Adrenal gland (tissue), 12 donors: ENCODE measurements around the gene CRYBG1. TPM values are rescaled to one million over a fixed set of nuclear protein-coding genes. Genes with fewer than 3 reads are reported as not detected.

Experiments used
- DNase-seq, 7 donors: peaks; one replicate each; pipeline ENCODE4 v3.0.0-alpha.2; 2019 to 2020
- H3K27ac ChIP-seq, 5 donors: fragments of 200-600 bp; sonication (generic) in 4 of 5; 1 replicate in 3 of 5; 2 replicates in 2 of 5; pipeline versions ENCODE4 v1.5.1 to v1.8.0; 2016 to 2020; ENCODE audit warnings: mild to moderate bottlenecking in 1 of 5
- H3K27me3 ChIP-seq: fragments of 200-600 bp; 2 replicates; pipeline ENCODE4 v1.8.0; 2021
- H3K36me3 ChIP-seq, 2 donors: fragments of 200-600 bp; replicated peaks in 1 of 2; 1 replicate in 1 of 2; 2 replicates in 1 of 2; pipeline versions ENCODE4 v1.5.1 to v1.8.0; 2018 to 2022
- H3K4me1 ChIP-seq, 2 donors: fragments of 200-600 bp; replicated peaks in 1 of 2; 1 replicate in 1 of 2; 2 replicates in 1 of 2; pipeline versions ENCODE4 v1.5.1 to v1.8.0; 2018 to 2021
- H3K4me3 ChIP-seq, 4 donors: fragments of 200-600 bp; sonication (generic) in 3 of 4; one replicate each; pipeline ENCODE4 v1.5.1; 2016 to 2018
- H3K9me3 ChIP-seq, 3 donors: fragments of 200-600 bp; sonication (generic) in 1 of 3; replicated peaks in 1 of 3; 1 replicate in 2 of 3; 2 replicates in 1 of 3; pipeline versions ENCODE4 v1.5.1 to v1.8.0; 2016 to 2021
- POLR2A ChIP-seq, 2 donors: fragments of 450-650 bp; IDR thresholded peaks; one replicate each; pipeline ENCODE4 v1.6.1; 2017; ENCODE audit warnings: antibody characterized with exemption in 2 of 2, mild to moderate bottlenecking in 2 of 2, moderate library complexity in 1 of 2
- WGBS, 4 donors: extraction: QIAGEN DNeasy Blood & Tissue Kit in 2 of 4; methylation state at CpG; one replicate each; pipeline versions ENCODE4 v1.1.5 to v1.1.7; 2013 to 2017; 5-methylcytosine and 5-hydroxymethylcytosine counted together
- intact Hi-C, 2 donors: fragments of 100-400 bp; cut with DNase I; formaldehyde crosslinking; loops; one replicate each; pipeline versions ENCODE4 v1.14.1 to v1.15.0; 2022 to 2023
- polyA plus RNA-seq, 3 donors: library from polyadenylated mRNA; stranded (reverse); fragments of 200-250 nt in 2 of 3; fragments of 350-450 nt in 1 of 3; fragmentation: Illumina TruSeq in 1 of 3; extraction: RNeasy Lipid Tissue Mini Kit (QIAGEN cat#74804) in 1 of 3; gene quantifications; one replicate each; pipeline ENCODE4 v1.2.3, GENCODE V29; 2013 to 2014
- total RNA-seq, 9 donors: library from RNA; depleted of rRNA in 4 of 9; stranded (reverse); fragments of >200 nt in 4 of 9; fragments of 120-200 nt in 1 of 9; fragmentation: NEBNext Ultra II Directional in 1 of 9; extraction: Animal tissue kit (Norgen Biotek cat#: 25700) in 1 of 9; gene quantifications; one replicate each; pipeline versions ENCODE4 v1.1.0 to v1.2.4, GENCODE V29; 2013 to 2023
- TF ChIP-seq, protein P1 (sequence below), 6 experiments: fragments of 450-650 bp in 4 of 6; fragments of 200-600 bp in 2 of 6; sonication (generic) in 1 of 6; IDR thresholded peaks; 1 replicate in 5 of 6; 2 replicates in 1 of 6; pipeline versions ENCODE4 v1.5.1 to v1.8.0; 2016 to 2021; ENCODE audit warnings: antibody characterized with exemption in 6 of 6, mild to moderate bottlenecking in 2 of 6, moderate library complexity in 1 of 6
- donor health status: healthy with polysubstance abuse.
- donor health status: Bipolar disorder and iron deficiency.
- donor health status: DM: yes; HTN: yes; CAD: no.
- donor health status: DM: no; HTN: no; CAD: no.
- donor health status: DM: no; HTN: no; CAD: no.
- donor health status: DM: yes; HTN: yes; CAD: no.

CRYBG1 gene
- total and polyA plus RNA-seq, 12 donors = 0.83 to 5.1 (median 2.2) TPM

DNA sequence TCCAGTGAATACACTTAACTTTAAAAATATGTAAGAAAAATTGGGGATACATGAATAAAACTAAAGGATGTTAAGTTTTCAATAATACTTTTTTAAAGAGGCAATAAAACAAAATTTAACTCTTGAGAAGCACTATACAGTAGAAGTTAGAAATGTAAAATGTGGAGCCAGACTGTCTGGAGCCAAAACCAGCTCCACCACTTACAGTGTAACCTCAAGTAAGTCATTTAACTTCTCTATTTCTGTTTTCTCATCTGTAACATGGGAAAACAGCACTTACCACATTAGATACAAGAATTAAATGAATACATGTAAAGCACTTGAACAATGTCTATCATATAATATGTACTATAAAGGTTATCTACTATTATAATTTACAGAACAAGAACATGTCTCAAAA is 41.7 kb upstream of the CRYBG1 start:
- no peak overlapping the region for H3K4me3 ChIP-seq
- no peaks in the 10 kb centered on the region for H3K9me3 ChIP-seq
- DNase-seq = no peak
- TF ChIP-seq, protein P1, sequence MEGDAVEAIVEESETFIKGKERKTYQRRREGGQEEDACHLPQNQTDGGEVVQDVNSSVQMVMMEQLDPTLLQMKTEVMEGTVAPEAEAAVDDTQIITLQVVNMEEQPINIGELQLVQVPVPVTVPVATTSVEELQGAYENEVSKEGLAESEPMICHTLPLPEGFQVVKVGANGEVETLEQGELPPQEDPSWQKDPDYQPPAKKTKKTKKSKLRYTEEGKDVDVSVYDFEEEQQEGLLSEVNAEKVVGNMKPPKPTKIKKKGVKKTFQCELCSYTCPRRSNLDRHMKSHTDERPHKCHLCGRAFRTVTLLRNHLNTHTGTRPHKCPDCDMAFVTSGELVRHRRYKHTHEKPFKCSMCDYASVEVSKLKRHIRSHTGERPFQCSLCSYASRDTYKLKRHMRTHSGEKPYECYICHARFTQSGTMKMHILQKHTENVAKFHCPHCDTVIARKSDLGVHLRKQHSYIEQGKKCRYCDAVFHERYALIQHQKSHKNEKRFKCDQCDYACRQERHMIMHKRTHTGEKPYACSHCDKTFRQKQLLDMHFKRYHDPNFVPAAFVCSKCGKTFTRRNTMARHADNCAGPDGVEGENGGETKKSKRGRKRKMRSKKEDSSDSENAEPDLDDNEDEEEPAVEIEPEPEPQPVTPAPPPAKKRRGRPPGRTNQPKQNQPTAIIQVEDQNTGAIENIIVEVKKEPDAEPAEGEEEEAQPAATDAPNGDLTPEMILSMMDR (IDR thresholded peaks at IDR 0.05) = no peak
- no peak for TF ChIP-seq POLR2A (IDR thresholded peaks at IDR 0.05)
- peaks cover 14 to 34% of the 10 kb centered on the region in 2 donors for H3K4me1 ChIP-seq
- H3K27me3 ChIP-seq = no peaks in the 10 kb centered on the region
- no peaks in the 10 kb centered on the region for H3K36me3 ChIP-seq
- no peak overlapping the region for H3K27ac ChIP-seq
- intact Hi-C loops = no loop called here

DNA sequence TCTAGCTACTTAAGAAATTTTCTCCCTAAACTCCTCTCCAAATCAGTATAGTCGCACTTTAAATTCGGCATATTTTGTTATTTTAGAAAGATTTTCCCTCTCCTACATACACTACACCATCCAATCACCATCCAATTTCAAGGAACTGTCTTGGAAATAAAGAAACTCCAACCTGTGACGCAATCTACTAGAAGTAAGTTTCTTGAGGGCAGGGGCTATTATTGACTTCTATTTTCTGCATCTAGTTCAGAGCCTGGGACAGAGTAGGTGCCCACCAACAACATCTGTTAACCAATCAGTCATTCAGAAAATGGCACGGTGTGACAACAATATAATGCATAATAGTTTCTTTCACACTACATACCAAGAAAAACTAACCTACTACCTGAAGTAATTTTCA is 38.6 kb upstream of the CRYBG1 start:
- Histone ChIP-seq H3K4me1 (peaks cover 15 to 43% of the 10 kb centered on the region in 2 donors), H3K36me3 (no peaks in the 10 kb centered on the region), H3K9me3 (no peaks in the 10 kb centered on the region), H3K4me3 (no peak overlapping the region), H3K27me3 (no peaks in the 10 kb centered on the region), H3K27ac (no peak overlapping the region)
- intact Hi-C loops = no loop called here
- TF ChIP-seq POLR2A (IDR thresholded peaks at IDR 0.05) = no peak
- TF ChIP-seq, protein P1 (IDR thresholded peaks at IDR 0.05) = no peak
- no peak for DNase-seq
- WGBS, 4 donors = 96 to 99% (median 99%) methylated on average over 4 of the region's 4 CpGs

DNA sequence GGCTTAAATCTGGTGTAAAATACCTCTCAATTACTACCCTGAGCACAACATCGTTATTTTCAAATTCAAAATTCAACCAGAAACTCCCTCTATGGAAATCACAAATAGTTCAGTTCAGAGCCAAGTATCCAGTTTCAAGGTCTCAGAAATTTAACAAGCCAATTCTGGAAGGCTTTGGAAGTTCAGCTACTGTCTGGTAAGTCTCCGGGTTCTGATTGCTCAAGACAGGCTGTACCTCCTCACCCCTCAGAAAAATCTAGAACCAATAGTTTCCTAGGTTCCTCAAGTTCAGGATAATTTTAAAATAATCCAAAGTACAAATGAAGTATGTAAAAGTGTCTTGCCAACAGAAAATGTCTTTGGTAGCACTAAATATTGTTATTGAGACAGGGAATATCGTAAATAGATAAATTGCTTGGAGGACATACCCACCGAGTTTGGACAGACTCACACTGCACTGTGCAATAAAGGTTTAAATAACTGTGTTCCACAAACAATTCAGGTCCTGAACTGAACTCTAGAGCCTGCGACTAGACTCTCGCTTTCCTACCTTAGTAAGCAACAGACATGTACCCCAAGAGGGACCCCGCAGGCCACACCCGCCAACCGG is 35.7 kb upstream of the CRYBG1 start:
- H3K4me1 ChIP-seq = peaks cover 15 to 25% of the 10 kb centered on the region in 2 donors
- H3K27ac ChIP-seq = peak overlapping the region; percentile 76 to 96 (median 90)
- H3K36me3 ChIP-seq = no peaks in the 10 kb centered on the region
- WGBS, 4 donors = 3 to 5% (median 4%) methylated on average over 6 to 9 of the region's 9 CpGs
- no peaks in the 10 kb centered on the region for H3K9me3 ChIP-seq
- DNase-seq = no peak
- H3K4me3 ChIP-seq = peak overlapping the region; percentile 71 to 87 (median 74)
- H3K27me3 ChIP-seq = no peaks in the 10 kb centered on the region
- intact Hi-C loops = no loop called here
- no peak for TF ChIP-seq POLR2A (IDR thresholded peaks at IDR 0.05)
- TF ChIP-seq, protein P1 (IDR thresholded peaks at IDR 0.05) = no peak

DNA sequence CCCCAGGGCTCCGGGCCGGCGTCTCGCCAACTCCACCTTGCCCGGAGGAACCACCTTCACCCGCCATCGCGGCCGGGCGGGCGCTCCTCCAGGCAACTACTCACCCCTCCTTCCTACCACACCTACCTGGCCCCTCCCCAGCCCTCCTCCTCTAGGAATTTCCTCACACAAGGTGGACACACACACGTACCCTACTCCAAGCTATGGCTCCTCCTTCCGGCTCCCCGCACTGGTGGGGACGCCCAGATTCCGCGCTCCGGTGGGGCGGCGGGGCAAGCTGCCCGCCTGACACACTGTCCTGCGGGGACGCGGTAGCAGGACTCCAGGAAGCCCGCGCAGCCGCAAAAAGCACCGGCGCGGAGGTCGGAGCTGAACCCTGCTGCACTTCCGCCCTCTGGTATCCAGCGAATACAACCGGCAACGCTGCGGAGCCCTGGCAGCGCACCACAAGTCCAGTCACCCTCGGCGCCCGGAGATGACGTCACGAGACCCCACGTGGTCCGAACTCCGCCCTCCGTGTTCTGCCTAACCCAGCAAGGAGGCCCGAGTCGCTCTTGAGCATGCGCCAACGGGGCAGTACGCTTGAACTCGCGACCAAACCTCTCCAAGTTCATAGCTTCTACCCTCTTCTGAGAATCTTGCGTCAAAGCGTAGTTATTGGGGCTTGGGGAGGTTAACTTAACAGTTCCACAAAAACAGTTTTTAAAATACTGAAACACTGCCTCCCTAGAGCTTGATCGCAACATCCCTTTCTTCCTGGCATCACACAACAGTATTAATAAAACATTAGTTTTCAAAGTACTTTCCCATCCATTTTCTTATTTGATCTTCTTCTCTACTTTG is 35.0 kb upstream of the CRYBG1 start, which contains the start of gene ATG5:
ATG5 (minus strand) TSS at position 425 of the 843 bp plus-strand sequence. CDS start 9,552 bp downstream, outside the sequence.
- intact Hi-C loops = no loop called here
- DNase-seq = peak; percentile 99 to 100 (median 99)
- Histone ChIP-seq H3K4me1 (peaks cover 15 to 25% of the 10 kb centered on the region in 2 donors), H3K27ac (peak within 1 kb of the TSS; percentile 76 to 96 (median 90)), H3K4me3 (peak within 1 kb of the TSS; percentile 71 to 87 (median 74)), H3K9me3 (no peaks in the 10 kb centered on the region), H3K36me3 (no peaks in the 10 kb centered on the region), H3K27me3 (no peaks in the 10 kb centered on the region)
- 1 to 3% (median 2%) methylated on average over 23 to 56 of the region's 56 CpGs for WGBS, 4 donors
- TF ChIP-seq POLR2A (IDR thresholded peaks at IDR 0.05) = peak; percentile 85 to 93
- TF ChIP-seq, protein P1 (IDR thresholded peaks at IDR 0.05) = no peak
